Measurements from ENCODE around the gene CWC27. TPM values are rescaled to one million over a fixed set of nuclear protein-coding genes. Genes with fewer than 3 reads are reported as not detected.

Gene CWC27
- total RNA-seq, 2 donors from 2014 or later = 8.5 to 12.5 TPM

GRCh38 chr5:64980176-64980575 lies 211.4 kb downstream of the CWC27 start:
- no peaks in the 10 kb centered on the region for H3K9me3 ChIP-seq
- no peaks in the 10 kb centered on the region for H3K4me1 ChIP-seq (replicated peaks)
- no peak for TF ChIP-seq POLR2A (IDR thresholded peaks at IDR 0.05)
- no peak for TF ChIP-seq POLR2AphosphoS5 (IDR thresholded peaks at IDR 0.05)
- TF ChIP-seq, protein P1, sequence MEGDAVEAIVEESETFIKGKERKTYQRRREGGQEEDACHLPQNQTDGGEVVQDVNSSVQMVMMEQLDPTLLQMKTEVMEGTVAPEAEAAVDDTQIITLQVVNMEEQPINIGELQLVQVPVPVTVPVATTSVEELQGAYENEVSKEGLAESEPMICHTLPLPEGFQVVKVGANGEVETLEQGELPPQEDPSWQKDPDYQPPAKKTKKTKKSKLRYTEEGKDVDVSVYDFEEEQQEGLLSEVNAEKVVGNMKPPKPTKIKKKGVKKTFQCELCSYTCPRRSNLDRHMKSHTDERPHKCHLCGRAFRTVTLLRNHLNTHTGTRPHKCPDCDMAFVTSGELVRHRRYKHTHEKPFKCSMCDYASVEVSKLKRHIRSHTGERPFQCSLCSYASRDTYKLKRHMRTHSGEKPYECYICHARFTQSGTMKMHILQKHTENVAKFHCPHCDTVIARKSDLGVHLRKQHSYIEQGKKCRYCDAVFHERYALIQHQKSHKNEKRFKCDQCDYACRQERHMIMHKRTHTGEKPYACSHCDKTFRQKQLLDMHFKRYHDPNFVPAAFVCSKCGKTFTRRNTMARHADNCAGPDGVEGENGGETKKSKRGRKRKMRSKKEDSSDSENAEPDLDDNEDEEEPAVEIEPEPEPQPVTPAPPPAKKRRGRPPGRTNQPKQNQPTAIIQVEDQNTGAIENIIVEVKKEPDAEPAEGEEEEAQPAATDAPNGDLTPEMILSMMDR (IDR thresholded peaks at IDR 0.05) = no peak
- 89% methylated on average over 2 of the region's 2 CpGs for WGBS
- H3K27me3 ChIP-seq (replicated peaks; ENCODE audit: insufficient read depth) = no peaks in the 10 kb centered on the region
- no peak overlapping the region for H3K4me3 ChIP-seq
- H3K36me3 ChIP-seq = no peaks in the 10 kb centered on the region
- intact Hi-C loops (cut with DNase I) = no loop called here
- DNase-seq (ENCODE audit: low spot score) = no peak
- no peak overlapping the region for H3K27ac ChIP-seq

DNA sequence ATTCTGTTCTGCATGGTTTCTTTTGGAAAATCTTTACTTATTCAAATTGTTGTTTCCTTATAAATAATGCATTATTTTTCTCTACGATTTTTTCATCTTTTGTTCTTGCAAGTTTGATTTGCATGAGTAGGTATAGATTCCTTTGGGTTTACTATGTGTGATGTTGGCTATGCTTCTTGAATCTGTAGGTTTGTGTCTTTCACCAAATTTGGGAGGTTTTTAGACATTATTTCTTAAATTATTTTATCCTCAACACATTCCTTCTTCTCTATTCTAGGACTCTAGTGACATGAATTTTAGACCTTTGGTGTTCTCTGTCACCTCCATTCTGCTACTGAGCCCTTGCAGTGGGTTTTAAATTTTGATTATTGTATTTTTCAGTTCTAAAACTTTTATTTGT lies 219.0 kb downstream of the CWC27 start:
- WGBS = 97% methylated on average over 1 of the region's 1 CpG
- TF ChIP-seq POLR2A (IDR thresholded peaks at IDR 0.05) (no peak), POLR2AphosphoS5 (IDR thresholded peaks at IDR 0.05) (no peak)
- TF ChIP-seq, protein P1 (IDR thresholded peaks at IDR 0.05) = no peak
- DNase-seq (ENCODE audit: low spot score) = no peak
- Histone ChIP-seq H3K27me3 (replicated peaks; ENCODE audit: insufficient read depth) (no peaks in the 10 kb centered on the region), H3K36me3 (no peaks in the 10 kb centered on the region), H3K4me3 (no peak overlapping the region), H3K9me3 (no peaks in the 10 kb centered on the region), H3K27ac (no peak overlapping the region), H3K4me1 (replicated peaks) (no peaks in the 10 kb centered on the region)
- intact Hi-C loops (cut with DNase I) = no loop called here

DNA sequence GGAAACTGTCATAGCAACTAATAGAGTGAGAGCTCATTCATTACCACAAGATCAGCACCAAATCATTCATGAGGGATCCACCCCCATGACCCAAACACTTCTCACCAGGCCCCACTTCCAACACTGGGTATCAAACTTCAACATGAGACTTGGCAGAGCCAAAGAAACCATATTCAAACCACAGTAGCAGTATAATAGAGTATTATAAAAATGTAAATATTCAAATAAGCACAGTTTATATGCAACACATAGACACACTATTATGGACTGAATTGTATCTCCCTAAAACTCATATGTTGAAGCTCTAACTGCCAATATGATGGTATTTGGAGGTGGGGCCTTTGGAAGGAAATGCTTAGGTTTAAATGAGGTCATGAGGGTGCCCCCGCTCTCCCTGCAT lies 240.5 kb downstream of the CWC27 start:
- intact Hi-C loops (cut with DNase I) = no loop called here

GRCh38 chr5:65010841-65011240 lies 242.1 kb downstream of the CWC27 start:
- Histone ChIP-seq H3K27ac (no peak overlapping the region), H3K4me3 (no peak overlapping the region), H3K27me3 (replicated peaks; ENCODE audit: insufficient read depth) (no peaks in the 10 kb centered on the region), H3K4me1 (replicated peaks) (no peaks in the 10 kb centered on the region), H3K9me3 (no peaks in the 10 kb centered on the region), H3K36me3 (no peaks in the 10 kb centered on the region)
- 67% methylated on average over 1 of the region's 1 CpG for WGBS
- TF ChIP-seq POLR2A (IDR thresholded peaks at IDR 0.05) = no peak
- no peak for TF ChIP-seq POLR2AphosphoS5 (IDR thresholded peaks at IDR 0.05)
- TF ChIP-seq, protein P1 (IDR thresholded peaks at IDR 0.05) = no peak
- DNase-seq (ENCODE audit: low spot score) = no peak
- intact Hi-C loops (cut with DNase I) = no loop called here

More for the DNA sequence above, 240.5 kb downstream of the CWC27 start:
- H3K4me3 ChIP-seq = no peak overlapping the region
- H3K9me3 ChIP-seq = no peaks in the 10 kb centered on the region
- H3K27ac ChIP-seq = no peak overlapping the region
- WGBS = 92% methylated on average over 1 of the region's 1 CpG
- TF ChIP-seq, protein P1 (IDR thresholded peaks at IDR 0.05) = no peak
- TF ChIP-seq POLR2A (IDR thresholded peaks at IDR 0.05) = no peak
- no peaks in the 10 kb centered on the region for H3K4me1 ChIP-seq (replicated peaks)
- DNase-seq (ENCODE audit: low spot score) = no peak
- H3K27me3 ChIP-seq (replicated peaks; ENCODE audit: insufficient read depth) = no peaks in the 10 kb centered on the region
- H3K36me3 ChIP-seq = no peaks in the 10 kb centered on the region

- Histone ChIP-seq H3K4me1 (replicated peaks) (no peaks in the 10 kb centered on the region), H3K27ac (no peak overlapping the region), H3K36me3 (no peaks in the 10 kb centered on the region), H3K4me3 (no peak overlapping the region), H3K9me3 (no peaks in the 10 kb centered on the region), H3K27me3 (replicated peaks; ENCODE audit: insufficient read depth) (no peaks in the 10 kb centered on the region)
- intact Hi-C loops (cut with DNase I) = no loop called here
- 53% methylated on average over 4 of the region's 4 CpGs for WGBS
- no peak for DNase-seq (ENCODE audit: low spot score)
- TF ChIP-seq POLR2AphosphoS5 (IDR thresholded peaks at IDR 0.05) = no peak
- no peak for TF ChIP-seq POLR2A (IDR thresholded peaks at IDR 0.05)
- TF ChIP-seq, protein P1 (IDR thresholded peaks at IDR 0.05) = no peak
Observed at GRCh38 chr5:65012301-65012892, 243.7 kb downstream of the CWC27 start.
